GM03348 (cell line): ENCODE measurements around the gene NDUFV1.
A peak's percentile ranks its signal among the peaks of the same experiment; 100 is the strongest.
"Not testable (repeated sequence)": the region's sequence is repeated elsewhere in the genome, so short reads cannot be mapped to it uniquely, and the experiment has no call there.

Experiments
- DNase-seq: peaks from one replicate; pipeline ENCODE4 v3.0.0; 2012; ENCODE audit warnings: low spot score

NDUFV1 gene

GRCh38 chr11:67611704-67612587, 5.2 kb downstream of the NDUFV1 start:
- DNase-seq = no peak

GRCh38 chr11:67612751-67613150, 6.0 kb downstream of the NDUFV1 start:
- DNase-seq = no peak

- no peak for DNase-seq
These were observed 6.7 kb downstream of the NDUFV1 start for GRCh38 chr11:67613313-67613959.

GRCh38 chr11:67613960-67614715, 7.4 kb downstream of the NDUFV1 start:
- DNase-seq = peak; percentile 79

GRCh38 chr11:67614730-67615714, 8.3 kb downstream of the NDUFV1 start:
- peak; percentile 43 for DNase-seq

- no peak for DNase-seq
These were observed 9.1 kb downstream of the NDUFV1 start for GRCh38 chr11:67615728-67616430.

GRCh38 chr11:67616431-67617242, 9.9 kb downstream of the NDUFV1 start:
- peak; percentile 2 for DNase-seq

GRCh38 chr11:67617243-67617953, 10.7 kb downstream of the NDUFV1 start:
- no peak for DNase-seq

- not testable (repeated sequence) for DNase-seq
These were observed 12.3 kb downstream of the NDUFV1 start for GRCh38 chr11:67618901-67619659.

GRCh38 chr11:67619683-67620618, 13.2 kb downstream of the NDUFV1 start:
- not testable (repeated sequence) for DNase-seq

- not testable (repeated sequence) for DNase-seq
These were observed 13.9 kb downstream of the NDUFV1 start for GRCh38 chr11:67620621-67621020.

- DNase-seq = not testable (repeated sequence)
These were observed 15.2 kb downstream of the NDUFV1 start for GRCh38 chr11:67621928-67622327.

- DNase-seq = not testable (repeated sequence)
These were observed 16.2 kb downstream of the NDUFV1 start for GRCh38 chr11:67622905-67623304.

GRCh38 chr11:67623795-67624194, 17.1 kb downstream of the NDUFV1 start:
- DNase-seq = not testable (repeated sequence)

- DNase-seq = not testable (repeated sequence)
These were observed 19.5 kb downstream of the NDUFV1 start for GRCh38 chr11:67626131-67626833.

- no peak for DNase-seq
These were observed 20.2 kb downstream of the NDUFV1 start for GRCh38 chr11:67626970-67627369.

GRCh38 chr11:67627441-67627811, 20.7 kb downstream of the NDUFV1 start:
- no peak for DNase-seq
